ENCODE measurements around the gene C5AR2.

DNA sequence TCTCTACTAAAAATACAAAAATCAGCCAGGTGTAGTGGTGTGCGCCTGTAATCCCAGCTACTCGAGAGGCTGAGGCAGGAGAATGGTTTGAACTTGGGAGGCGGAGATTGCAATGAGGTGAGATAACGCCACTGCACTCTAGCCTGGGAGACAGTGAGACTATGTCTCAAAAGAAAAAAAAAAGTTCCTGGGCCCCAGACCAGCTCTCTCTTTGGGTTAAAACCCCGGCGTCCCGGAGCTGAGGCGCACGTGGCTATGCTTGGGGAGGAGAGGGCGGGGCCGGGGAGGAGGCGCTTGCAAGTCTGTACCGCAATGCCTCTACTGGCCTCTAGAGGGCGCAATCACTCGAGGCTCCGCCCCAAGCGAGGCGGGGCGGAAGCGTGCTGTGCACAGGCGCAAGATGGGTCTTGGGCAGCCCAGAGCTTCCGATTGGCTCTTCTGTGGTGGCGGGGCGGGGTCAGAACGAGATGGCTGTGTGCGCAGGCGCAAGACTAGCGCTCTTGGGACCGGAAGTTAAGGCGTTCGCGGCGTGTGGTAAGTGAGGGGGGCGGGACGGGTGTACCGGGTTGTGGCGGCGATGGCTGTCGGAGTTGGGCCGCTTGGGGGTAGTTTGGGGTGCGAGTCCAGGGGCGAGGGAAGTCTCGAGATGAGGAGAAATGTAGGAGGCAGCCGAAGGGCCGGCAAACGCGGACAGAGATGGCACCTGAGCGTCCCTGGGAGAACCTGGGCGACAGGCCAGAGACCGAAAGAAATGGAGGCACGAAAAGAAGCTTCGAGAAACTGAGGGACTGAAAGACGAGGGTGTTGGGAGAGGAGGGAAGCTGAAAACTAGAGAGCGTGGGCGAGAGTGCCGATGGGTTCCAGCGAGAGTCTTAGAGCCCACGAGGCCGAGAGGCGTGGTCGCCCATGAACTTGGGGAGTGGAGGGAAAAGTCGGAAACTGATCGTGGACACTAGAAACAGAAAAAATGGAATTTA, 17.1 kb downstream of the C5AR2 start, which contains the start of gene DHX34:
- TF ChIP-seq POLR2AphosphoS5 (IDR thresholded peaks at IDR 0.05; ENCODE audit: low read depth, low read length) (peak; percentile 53), POLR2A (IDR thresholded peaks at IDR 0.05; ENCODE audit: low read depth, low read length) (peak; percentile 67), PAX5 (IDR thresholded peaks at IDR 0.05; ENCODE audit: insufficient read depth, low read length, severe bottlenecking) (no peak), TAF1 (IDR thresholded peaks at IDR 0.05; ENCODE audit: low read depth, low read length) (no peak), POU2F2 (IDR thresholded peaks at IDR 0.05; ENCODE audit: low read depth, low read length) (no peak), SPI1 (IDR thresholded peaks at IDR 0.05; ENCODE audit: low read depth, low read length) (peak; percentile 50)

Data from GM12891 (cell line).